Panc1 (cell line): ENCODE measurements around the gene SLC6A6. TPM values are rescaled to one million over a fixed set of nuclear protein-coding genes. Genes with fewer than 3 reads are reported as not detected.

ENCODE experiments used
- ATAC-seq: fragments of 200-7000 bp; cut with Tn5 transposase; 2 replicates; pipeline ENCODE4 v1.9.1; 2020; ENCODE audit warnings: mild to moderate bottlenecking, moderate library complexity
- BruUV-seq: library from RNA; stranded (reverse); fragments of 400-500 nt; replicated peaks from 2 replicates; lab custom pipeline; 2021; lab: Mats Ljungman, UMichigan
- CTCF ChIA-PET: fragments of 300-600 bp; sonication (Branson Sonifier 250); formaldehyde crosslinking; loops from one replicate; lab custom pipeline; 2022; ENCODE audit warnings: antibody characterized with exemption; lab: Charles Lee
- POLR2A ChIA-PET: fragments of 300-600 bp; sonication (Branson Sonifier 250); formaldehyde crosslinking; loops from one replicate; lab custom pipeline; 2022; ENCODE audit warnings: antibody characterized with exemption; lab: Charles Lee
- DNase-seq: peaks from one replicate; pipeline ENCODE4 v3.0.0-alpha.2; 2010; ENCODE audit warnings: low read depth, low spot score
- H3K27ac ChIP-seq: 2 replicates; pipeline ENCODE4 v1.5.1; 2011; ENCODE audit warnings: mild to moderate bottlenecking, low read length, inconsistent platforms
- H3K27me3 ChIP-seq: fragments of 200-500 bp; sonication (Bioruptor generic); 2 replicates; pipeline ENCODE4 v1.6.0; 2014; ENCODE audit warnings: low read length, inconsistent platforms; ENCODE audit not compliant: control insufficient read depth, insufficient read depth
- H3K36me3 ChIP-seq: fragments of 200-500 bp; sonication (Bioruptor generic); 2 replicates; pipeline ENCODE4 v1.5.1; 2014; ENCODE audit warnings: inconsistent platforms, mild to moderate bottlenecking, low read length, moderate library complexity; ENCODE audit not compliant: control insufficient read depth, insufficient read depth
- H3K4me1 ChIP-seq: 2 replicates; pipeline ENCODE4 v1.5.1; 2011; ENCODE audit warnings: inconsistent platforms, mild to moderate bottlenecking, low read length, moderate library complexity; ENCODE audit not compliant: control insufficient read depth, insufficient read depth
- H3K4me3 ChIP-seq, 2 experiments: 2 replicates each; pipeline ENCODE4 v1.5.1; 2011 to 2012; ENCODE audit warnings: low read depth in 2 of 2, low read length in 2 of 2, mild to moderate bottlenecking in 2 of 2, inconsistent platforms in 1 of 2, moderate library complexity in 1 of 2
- H3K9me3 ChIP-seq: fragments of 200-500 bp; sonication (Bioruptor generic); 2 replicates; pipeline ENCODE4 v1.5.1; 2014; ENCODE audit warnings: low read depth, mild to moderate bottlenecking, inconsistent platforms, low read length, moderate library complexity; ENCODE audit not compliant: control insufficient read depth, insufficient read depth
- CTCF ChIP-seq: fragments of 450-650 bp; IDR thresholded peaks from 2 replicates; pipeline ENCODE4 v1.5.1; 2017; ENCODE audit warnings: mild to moderate bottlenecking
- POLR2AphosphoS5 ChIP-seq: IDR thresholded peaks from 2 replicates; pipeline ENCODE4 v1.6.1; 2012; ENCODE audit warnings: mild to moderate bottlenecking, low read depth, low read length, moderate library complexity
- SIN3A ChIP-seq: IDR thresholded peaks from 2 replicates; pipeline ENCODE4 v1.6.1; 2012; ENCODE audit warnings: low read depth, mild to moderate bottlenecking, low read length, moderate library complexity, borderline replicate concordance; ENCODE audit not compliant: insufficient read depth
- TCF7L2 ChIP-seq: IDR thresholded peaks from 2 replicates; pipeline ENCODE4 v1.6.1; 2011; ENCODE audit warnings: mild to moderate bottlenecking, low read depth, low read length, inconsistent platforms
- in situ Hi-C: cut with HindIII; loops from 2 replicates; pipeline ENCODE4 v1.10.0; 2016; ENCODE audit warnings: low sequenced_read_pairs, low pct_unique_long_range_greater_than_20kb
- intact Hi-C: fragments of 100-400 bp; cut with micrococcal nuclease; formaldehyde crosslinking; loops from one replicate; pipeline ENCODE4 v1.10.0; 2022; ENCODE audit not compliant: unreplicated experiment
- total RNA-seq: library from RNA; stranded (reverse); gene quantifications from one replicate; pipeline ENCODE4 v1.2.1, GENCODE V29; 2021; ENCODE audit not compliant: unreplicated experiment
- TF ChIP-seq, protein P1 (sequence below), 2 experiments: IDR thresholded peaks; 2 replicates each; pipeline ENCODE4 v1.6.1; 2011 to 2012; ENCODE audit warnings: low read depth in 2 of 2, control low read depth in 1 of 2, low read length in 1 of 2, mild to moderate bottlenecking in 1 of 2, moderate library complexity in 1 of 2; ENCODE audit not compliant: insufficient read depth in 1 of 2

SLC6A6 gene
- total RNA-seq, 1 experiment from 2014 or later: 61.0 TPM

GRCh38 chr3:14522768-14523167, 120.4 kb downstream of the SLC6A6 start:
- ChIA-PET POLR2A (no interaction called here), CTCF (no interaction called here)
- no peaks in the 10 kb centered on the region for H3K36me3 ChIP-seq
- H3K27me3 ChIP-seq: no peaks in the 10 kb centered on the region
- H3K9me3 ChIP-seq: no peaks in the 10 kb centered on the region
- no peak overlapping the region for H3K27ac ChIP-seq
- TF ChIP-seq, protein P1, sequence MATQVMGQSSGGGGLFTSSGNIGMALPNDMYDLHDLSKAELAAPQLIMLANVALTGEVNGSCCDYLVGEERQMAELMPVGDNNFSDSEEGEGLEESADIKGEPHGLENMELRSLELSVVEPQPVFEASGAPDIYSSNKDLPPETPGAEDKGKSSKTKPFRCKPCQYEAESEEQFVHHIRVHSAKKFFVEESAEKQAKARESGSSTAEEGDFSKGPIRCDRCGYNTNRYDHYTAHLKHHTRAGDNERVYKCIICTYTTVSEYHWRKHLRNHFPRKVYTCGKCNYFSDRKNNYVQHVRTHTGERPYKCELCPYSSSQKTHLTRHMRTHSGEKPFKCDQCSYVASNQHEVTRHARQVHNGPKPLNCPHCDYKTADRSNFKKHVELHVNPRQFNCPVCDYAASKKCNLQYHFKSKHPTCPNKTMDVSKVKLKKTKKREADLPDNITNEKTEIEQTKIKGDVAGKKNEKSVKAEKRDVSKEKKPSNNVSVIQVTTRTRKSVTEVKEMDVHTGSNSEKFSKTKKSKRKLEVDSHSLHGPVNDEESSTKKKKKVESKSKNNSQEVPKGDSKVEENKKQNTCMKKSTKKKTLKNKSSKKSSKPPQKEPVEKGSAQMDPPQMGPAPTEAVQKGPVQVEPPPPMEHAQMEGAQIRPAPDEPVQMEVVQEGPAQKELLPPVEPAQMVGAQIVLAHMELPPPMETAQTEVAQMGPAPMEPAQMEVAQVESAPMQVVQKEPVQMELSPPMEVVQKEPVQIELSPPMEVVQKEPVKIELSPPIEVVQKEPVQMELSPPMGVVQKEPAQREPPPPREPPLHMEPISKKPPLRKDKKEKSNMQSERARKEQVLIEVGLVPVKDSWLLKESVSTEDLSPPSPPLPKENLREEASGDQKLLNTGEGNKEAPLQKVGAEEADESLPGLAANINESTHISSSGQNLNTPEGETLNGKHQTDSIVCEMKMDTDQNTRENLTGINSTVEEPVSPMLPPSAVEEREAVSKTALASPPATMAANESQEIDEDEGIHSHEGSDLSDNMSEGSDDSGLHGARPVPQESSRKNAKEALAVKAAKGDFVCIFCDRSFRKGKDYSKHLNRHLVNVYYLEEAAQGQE (IDR thresholded peaks at IDR 0.05; ENCODE audit: insufficient read depth in 1 of 2, low read depth in 2 of 2, low read length in 1 of 2): no peak
- no peak for TF ChIP-seq SIN3A
- TF ChIP-seq TCF7L2: no peak
- no peak for TF ChIP-seq POLR2AphosphoS5
- no peak for TF ChIP-seq CTCF
- no peaks in the 10 kb centered on the region; the same call in none of the 2 replicates for H3K4me1 ChIP-seq
- H3K4me3 ChIP-seq: no peak overlapping the region
- in situ Hi-C loops: no loop called here
- intact Hi-C loops: no loop called here
- no peak for DNase-seq
- no peak for ATAC-seq
- no TSS peak for BruUV-seq

DNA sequence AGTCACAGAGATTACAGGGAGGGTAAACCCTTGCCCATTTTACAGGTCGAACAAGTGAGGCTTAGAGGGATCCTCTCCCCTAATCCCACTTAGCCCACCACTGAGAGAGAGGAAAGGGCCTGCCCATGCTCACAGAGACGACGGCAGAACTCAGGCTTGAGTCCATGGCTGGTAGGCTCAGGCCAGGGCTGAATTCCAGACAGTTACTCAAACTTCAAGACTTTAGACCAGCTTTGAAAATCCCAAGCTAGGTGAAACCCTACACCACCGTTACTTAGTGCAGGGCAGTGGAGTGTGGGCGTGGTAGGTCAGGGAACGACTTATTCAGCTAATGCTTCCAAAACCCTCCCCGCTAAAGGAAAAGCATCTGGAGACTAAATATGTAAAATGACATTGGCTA, 121.4 kb downstream of the SLC6A6 start:
- ChIA-PET POLR2A (no interaction called here), CTCF (no interaction called here)
- no peak for DNase-seq
- Histone ChIP-seq H3K4me1 (no peaks in the 10 kb centered on the region; the same call in none of the 2 replicates), H3K27ac (no peak overlapping the region), H3K27me3 (no peaks in the 10 kb centered on the region), H3K4me3 (no peak overlapping the region), H3K36me3 (no peaks in the 10 kb centered on the region), H3K9me3 (no peaks in the 10 kb centered on the region)
- in situ Hi-C loops: no loop called here
- ATAC-seq: no peak
- BruUV-seq: no TSS peak
- intact Hi-C loops: no loop called here
- TF ChIP-seq SIN3A: no peak
- TF ChIP-seq CTCF: no peak
- TF ChIP-seq POLR2AphosphoS5: no peak
- no peak for TF ChIP-seq TCF7L2
- TF ChIP-seq, protein P1 (IDR thresholded peaks at IDR 0.05; ENCODE audit: insufficient read depth in 1 of 2, low read depth in 2 of 2, low read length in 1 of 2): no peak
